ENCODE measurements around the gene GSK3B. TPM values are rescaled to one million over a fixed set of nuclear protein-coding genes. Genes with fewer than 3 reads are reported as not detected.

GSK3B gene
- total RNA-seq, 2 donors from 2014 or later: 28.7 to 39.3 TPM

DNA sequence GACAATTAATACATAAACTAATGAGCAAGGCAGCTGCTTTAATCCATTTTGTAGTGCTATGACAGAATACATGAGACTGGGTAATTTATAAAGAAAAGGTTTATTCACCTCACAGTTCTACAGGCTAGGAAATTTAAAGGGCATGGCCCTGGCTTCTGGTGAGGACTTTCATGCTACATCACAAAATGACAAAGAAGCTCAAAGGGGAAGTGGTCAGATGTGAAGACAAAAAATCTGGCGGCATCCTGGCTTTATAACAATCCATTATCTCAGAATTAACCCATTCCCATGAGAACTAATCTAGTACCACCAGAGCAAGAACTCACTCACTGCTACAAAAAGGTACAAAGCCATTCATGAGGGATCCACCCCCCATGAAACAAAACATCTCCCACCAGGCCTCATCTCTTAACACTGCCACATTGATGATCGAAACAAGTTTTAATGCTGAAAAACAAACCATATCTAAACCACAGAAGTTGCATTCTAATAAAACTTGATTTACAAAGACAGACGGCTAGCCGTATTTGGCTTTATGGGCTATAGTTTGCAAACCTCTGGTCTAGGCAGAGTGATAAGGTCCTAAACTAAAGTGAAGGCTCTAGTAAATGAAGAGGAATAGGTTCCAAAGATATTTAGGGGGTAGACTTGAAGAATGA is 44.2 kb downstream of the GSK3B start:
- Histone ChIP-seq H3K27me3 (replicated peaks; ENCODE audit: insufficient read depth) (no peaks in the 10 kb centered on the region), H3K27ac (no peak overlapping the region), H3K9me3 (peaks cover 5% of the 10 kb centered on the region), H3K36me3 (no peaks in the 10 kb centered on the region), H3K4me3 (no peak overlapping the region), H3K4me1 (ENCODE audit: control insufficient read depth in 1 of 2, low read depth in 2 of 2) (peaks cover 16 to 34% of the 10 kb centered on the region in 2 donors)
- TF ChIP-seq, protein P1, sequence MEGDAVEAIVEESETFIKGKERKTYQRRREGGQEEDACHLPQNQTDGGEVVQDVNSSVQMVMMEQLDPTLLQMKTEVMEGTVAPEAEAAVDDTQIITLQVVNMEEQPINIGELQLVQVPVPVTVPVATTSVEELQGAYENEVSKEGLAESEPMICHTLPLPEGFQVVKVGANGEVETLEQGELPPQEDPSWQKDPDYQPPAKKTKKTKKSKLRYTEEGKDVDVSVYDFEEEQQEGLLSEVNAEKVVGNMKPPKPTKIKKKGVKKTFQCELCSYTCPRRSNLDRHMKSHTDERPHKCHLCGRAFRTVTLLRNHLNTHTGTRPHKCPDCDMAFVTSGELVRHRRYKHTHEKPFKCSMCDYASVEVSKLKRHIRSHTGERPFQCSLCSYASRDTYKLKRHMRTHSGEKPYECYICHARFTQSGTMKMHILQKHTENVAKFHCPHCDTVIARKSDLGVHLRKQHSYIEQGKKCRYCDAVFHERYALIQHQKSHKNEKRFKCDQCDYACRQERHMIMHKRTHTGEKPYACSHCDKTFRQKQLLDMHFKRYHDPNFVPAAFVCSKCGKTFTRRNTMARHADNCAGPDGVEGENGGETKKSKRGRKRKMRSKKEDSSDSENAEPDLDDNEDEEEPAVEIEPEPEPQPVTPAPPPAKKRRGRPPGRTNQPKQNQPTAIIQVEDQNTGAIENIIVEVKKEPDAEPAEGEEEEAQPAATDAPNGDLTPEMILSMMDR (IDR thresholded peaks at IDR 0.05): no peak
- ATAC-seq (ENCODE audit: insufficient number of reproducible peaks, low FRiP score, low read depth) (no peak), DNase-seq (ENCODE audit: low spot score) (no peak)

DNA sequence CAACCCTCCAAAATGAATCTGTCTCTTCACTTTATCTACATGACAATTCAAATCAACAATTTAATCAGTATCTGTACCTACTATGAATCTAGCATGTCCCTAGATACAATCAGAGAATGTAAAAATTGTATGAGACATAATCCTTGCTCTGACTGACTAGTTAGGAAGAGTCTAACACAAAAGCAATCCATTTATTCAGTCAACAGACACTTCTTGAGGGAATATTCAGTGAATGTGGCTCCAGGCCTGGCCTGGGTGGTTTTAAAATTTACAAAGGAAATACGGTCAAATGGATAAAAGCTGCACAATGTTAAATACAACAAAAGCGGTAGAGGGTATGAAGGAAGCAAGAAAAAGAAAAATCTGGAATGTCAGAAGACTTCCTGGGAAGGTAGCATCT is 45.2 kb downstream of the GSK3B start:
- H3K4me3 ChIP-seq: no peak overlapping the region
- H3K4me1 ChIP-seq (ENCODE audit: control insufficient read depth in 1 of 2, low read depth in 2 of 2): peaks cover 16 to 34% of the 10 kb centered on the region in 2 donors
- peaks cover 5% of the 10 kb centered on the region for H3K9me3 ChIP-seq
- no peaks in the 10 kb centered on the region for H3K36me3 ChIP-seq
- no peak overlapping the region for H3K27ac ChIP-seq
- TF ChIP-seq, protein P1 (IDR thresholded peaks at IDR 0.05): no peak
- no peak for ATAC-seq (ENCODE audit: insufficient number of reproducible peaks, low FRiP score, low read depth)
- DNase-seq (ENCODE audit: low spot score): no peak
- no peaks in the 10 kb centered on the region for H3K27me3 ChIP-seq (replicated peaks; ENCODE audit: insufficient read depth)

DNA sequence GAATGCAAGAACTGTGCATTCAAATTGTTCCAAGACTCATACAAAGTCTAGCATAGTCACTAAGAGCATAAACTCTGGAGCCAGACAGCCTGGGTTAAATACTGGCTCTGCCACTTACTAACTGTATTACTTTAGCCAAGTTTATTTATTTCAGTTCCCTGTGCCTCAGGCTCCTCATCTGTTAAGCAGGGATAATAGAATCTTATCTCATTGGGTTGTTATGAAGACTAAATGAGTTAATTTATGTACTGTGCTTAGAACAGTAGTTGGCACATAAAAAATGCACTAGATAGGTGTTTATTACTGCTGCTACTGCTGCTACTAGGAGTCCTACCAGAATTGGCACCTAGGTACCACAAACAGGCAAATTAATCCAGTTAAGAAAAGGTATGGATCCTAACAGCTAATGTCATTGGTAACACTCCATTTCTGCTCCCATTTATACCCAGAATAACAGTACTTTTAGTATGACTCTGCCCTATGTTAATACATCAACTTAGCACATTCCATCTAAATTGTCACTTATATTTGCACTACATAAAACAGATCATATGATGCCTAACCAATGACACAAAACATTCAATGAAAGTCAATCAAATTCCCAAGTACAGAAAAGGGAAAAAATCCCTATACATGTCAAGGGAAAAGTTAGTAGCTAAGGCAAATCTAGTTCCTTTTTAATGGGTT is 45.7 kb downstream of the GSK3B start:
- peaks cover 5% of the 10 kb centered on the region for H3K9me3 ChIP-seq
- no peaks in the 10 kb centered on the region for H3K36me3 ChIP-seq
- TF ChIP-seq, protein P1 (IDR thresholded peaks at IDR 0.05): no peak
- no peak for ATAC-seq (ENCODE audit: insufficient number of reproducible peaks, low FRiP score, low read depth)
- no peak overlapping the region for H3K27ac ChIP-seq
- H3K4me1 ChIP-seq (ENCODE audit: control insufficient read depth in 1 of 2, low read depth in 2 of 2): peaks cover 16 to 34% of the 10 kb centered on the region in 2 donors
- DNase-seq (ENCODE audit: low spot score): no peak
- no peak overlapping the region for H3K4me3 ChIP-seq
- H3K27me3 ChIP-seq (replicated peaks; ENCODE audit: insufficient read depth): no peaks in the 10 kb centered on the region

DNA sequence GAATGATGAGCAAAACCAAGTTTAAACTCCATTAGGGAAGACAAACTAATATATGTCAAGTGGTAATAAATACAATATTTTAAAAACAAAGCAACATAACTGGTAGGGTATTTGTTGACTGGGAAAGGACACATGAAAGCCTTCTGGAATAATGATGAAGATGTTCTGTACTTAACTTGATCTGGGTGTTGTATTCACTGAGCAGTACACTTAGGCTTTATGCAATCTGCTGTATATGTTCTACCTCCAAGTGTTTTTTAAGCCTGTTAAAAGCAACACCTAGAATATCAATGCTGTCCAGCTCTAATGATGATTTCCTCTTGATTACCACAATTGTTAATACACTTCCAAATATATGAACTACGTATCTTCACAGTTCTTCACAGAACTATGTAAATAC is 46.6 kb downstream of the GSK3B start:
- TF ChIP-seq, protein P1 (IDR thresholded peaks at IDR 0.05): no peak
- ATAC-seq (ENCODE audit: insufficient number of reproducible peaks, low FRiP score, low read depth) (no peak), DNase-seq (ENCODE audit: low spot score) (no peak)
- H3K36me3 ChIP-seq: no peaks in the 10 kb centered on the region
- H3K4me3 ChIP-seq: no peak overlapping the region
- no peak overlapping the region for H3K27ac ChIP-seq
- H3K27me3 ChIP-seq (replicated peaks; ENCODE audit: insufficient read depth): no peaks in the 10 kb centered on the region
- peaks cover 16 to 34% of the 10 kb centered on the region in 2 donors for H3K4me1 ChIP-seq (ENCODE audit: control insufficient read depth in 1 of 2, low read depth in 2 of 2)
- H3K9me3 ChIP-seq: peaks cover 5% of the 10 kb centered on the region

DNA sequence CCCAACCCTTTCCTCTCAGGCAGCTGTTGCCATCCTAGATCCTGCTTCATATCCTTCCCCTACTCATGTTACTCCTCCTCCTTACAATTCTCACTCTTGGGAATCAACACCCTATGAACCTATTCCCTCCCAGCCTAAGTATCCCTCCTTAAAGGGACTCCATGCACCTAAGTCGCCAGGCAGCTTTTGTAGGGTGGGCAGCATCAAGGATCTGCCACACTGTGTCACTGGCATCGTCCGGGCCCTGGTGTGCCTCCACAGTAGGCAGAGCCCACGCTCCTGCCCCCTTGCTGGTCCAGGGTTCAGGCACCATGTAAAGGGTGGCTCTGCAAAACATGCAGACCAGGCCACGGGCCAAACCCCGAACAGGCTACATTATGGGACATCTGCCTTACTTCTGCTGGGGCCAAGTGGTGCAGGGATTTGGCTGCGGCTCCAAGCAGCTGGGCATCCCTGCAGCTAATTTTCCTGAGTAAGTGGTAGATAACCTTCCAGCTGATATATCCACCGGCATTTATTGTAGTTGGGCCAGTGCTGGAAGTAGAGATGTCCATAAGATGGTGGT is 53.4 kb downstream of the GSK3B start:
- no peak overlapping the region for H3K27ac ChIP-seq
- TF ChIP-seq, protein P1 (IDR thresholded peaks at IDR 0.05): no peak

More for the DNA sequence above, 53.4 kb downstream of the GSK3B start:
- DNase-seq (ENCODE audit: low spot score): no peak
- no peak for ATAC-seq (ENCODE audit: insufficient number of reproducible peaks, low FRiP score, low read depth)
- Histone ChIP-seq H3K27me3 (replicated peaks; ENCODE audit: insufficient read depth) (no peaks in the 10 kb centered on the region), H3K4me3 (no peak overlapping the region), H3K9me3 (peaks cover 25% of the 10 kb centered on the region), H3K36me3 (no peaks in the 10 kb centered on the region), H3K4me1 (ENCODE audit: control insufficient read depth in 1 of 2, low read depth in 2 of 2) (no peaks in the 10 kb centered on the region)

Measured in thoracic aorta (tissue), 2 donors.